ENCODE data around the gene LOXL3.

The LOXL3 gene

DNA sequence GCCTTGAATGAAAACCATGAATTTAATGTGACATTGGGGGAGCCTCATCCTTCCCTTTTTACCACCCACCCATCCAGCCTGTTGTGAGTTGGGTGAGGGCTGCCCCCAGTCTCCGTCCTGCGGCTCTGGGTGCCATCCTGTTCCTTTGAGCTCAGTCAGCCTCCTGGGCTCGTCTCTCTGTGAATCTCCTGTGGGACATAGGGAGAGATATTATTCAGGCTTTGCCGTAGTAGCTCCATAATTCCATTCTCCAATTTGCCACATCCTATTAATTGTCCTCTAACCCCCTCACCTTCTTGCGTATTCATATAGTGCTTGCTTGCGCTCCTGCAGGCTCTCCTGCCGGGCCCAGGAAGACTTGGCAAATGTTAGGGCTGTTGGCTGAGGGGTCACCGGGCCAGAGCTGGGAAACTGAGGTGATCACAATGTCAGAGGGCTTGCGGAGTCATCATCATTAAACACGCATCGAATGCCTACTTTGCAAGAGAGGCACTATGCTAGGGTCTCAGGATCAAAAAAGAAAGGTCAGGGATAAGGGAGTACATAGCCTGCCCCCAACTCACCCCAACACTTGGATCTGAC is 27.0 kb downstream of the LOXL3 start:
- DNase-seq (ENCODE audit: low read depth) = no peak

DNA sequence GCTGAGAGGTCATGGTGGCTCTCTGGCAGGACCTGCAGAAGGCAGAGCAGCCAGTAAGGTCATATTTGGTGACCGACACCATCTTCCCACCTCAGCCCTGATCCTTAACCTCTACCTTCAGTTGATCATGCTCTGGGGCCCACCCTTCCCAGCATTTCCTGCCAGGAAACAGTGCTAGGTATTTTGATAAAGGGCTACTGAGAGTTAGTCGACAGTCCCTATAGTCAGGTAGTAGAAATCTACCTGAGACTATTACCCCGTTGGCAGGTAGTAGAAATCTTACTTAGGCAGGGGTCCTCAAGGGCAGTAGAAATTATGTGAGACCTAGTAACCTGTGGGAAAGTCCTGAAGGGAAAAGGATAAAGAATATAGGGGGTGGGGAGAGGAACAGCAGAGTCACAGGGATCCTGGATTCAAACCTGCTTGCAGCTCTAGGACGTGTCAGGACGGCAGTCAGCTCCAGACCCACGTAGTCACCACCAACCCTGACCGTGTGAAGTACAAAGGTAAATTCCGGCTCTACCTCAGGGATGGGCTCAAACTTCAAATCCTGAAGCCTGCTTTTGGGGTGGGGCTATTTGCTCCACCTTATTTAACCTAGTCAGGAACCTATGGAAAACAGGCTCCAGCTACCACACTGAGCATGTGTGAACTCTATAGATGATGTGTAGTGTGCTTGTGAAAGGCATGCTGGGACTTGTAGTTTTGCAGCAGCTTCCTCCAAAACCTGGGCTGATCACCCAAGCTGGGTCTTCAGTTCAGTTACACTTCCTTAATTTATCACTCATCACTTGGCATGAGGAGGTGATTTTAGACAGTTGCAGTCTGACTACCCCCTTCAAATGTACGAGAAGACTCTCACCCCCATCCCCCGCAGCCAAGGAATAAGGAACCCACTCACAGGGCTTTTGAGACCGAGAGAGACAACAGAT is 27.8 kb downstream of the LOXL3 start, which contains the start of gene DQX1:
DQX1 (minus strand) TSS at position 515 of the 932 bp plus-strand sequence; CDS start at position 13, 502 bp downstream.
- DNase-seq (ENCODE audit: low read depth) = no peak

DNA sequence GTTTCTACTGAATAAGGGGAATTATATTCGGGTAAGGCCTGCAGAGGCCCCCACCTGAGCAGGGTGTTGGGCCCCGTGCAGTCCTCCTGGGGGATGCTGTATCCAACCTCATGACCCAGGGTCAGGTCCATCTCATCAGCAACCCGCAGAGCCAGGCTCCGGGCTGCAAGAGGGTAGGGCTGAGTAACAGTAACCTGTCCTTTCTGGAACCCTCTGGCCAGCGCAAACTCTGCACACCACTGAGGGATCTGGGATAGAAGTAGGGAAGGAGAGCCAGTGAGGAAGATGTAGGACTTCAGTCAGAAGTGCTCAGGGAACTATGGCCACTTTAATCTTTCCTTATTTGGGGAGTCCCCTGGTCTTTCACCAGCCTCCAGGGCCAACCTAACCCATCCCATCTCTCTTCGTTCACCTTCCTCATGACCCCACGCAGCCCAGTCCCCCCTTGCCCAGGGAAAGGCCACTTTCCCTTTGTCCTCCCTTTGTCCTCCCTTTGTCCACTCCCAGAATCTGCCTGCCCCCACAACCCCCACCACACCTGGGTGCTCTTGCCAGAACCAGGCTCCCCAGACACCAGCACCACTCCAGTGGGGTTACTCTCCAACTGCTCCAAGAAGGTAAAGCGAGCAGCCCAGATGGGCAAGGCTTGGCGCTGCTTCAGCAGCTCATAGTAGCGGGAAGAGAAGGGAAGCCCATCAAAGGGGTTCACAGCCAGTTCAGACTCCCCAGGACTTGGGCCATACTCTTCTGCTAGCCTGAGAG is 28.6 kb downstream of the LOXL3 start:
- DNase-seq (ENCODE audit: low read depth) = no peak

DNA sequence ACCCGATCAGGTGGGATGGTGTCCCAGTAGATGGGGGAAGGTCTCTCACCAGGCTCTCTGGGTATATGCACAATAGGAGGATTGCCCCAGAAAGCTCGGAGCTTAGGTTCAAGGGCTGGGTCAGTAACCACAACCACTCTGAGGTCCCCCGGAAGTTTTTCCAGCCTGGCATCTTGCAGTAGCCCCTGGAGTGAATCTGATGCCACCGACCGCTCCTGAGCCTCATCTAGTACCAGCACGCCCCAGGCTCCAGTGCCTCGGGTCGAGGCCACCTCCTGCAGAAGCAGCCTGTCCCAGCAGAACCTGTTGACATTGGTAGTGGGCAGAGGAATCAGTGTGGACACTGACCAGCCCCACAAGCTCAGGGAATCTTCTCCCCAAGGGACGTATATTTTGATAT is 29.7 kb downstream of the LOXL3 start:
- DNase-seq (ENCODE audit: low read depth) = no peak

DNA sequence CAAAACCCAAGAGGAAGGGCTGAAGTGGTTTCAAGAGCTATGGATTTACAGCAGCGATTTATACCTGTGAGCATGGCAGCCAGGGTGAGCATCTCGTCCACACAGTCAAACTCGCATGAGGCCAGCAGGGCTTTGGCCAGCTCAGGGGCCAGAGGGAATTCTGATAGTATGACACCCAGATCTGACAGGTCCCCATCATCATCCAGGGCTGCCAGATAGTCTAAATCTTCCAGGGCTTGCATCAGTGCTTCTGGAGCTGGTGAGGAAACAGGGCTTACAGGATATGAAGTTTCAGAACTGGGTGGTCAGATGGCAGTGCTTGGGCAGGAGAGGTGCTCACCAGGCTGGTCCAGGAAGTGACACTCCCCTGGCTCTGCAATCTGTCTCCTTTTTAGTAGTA is 31.2 kb downstream of the LOXL3 start:
- no peak for DNase-seq (ENCODE audit: low read depth)

DNA sequence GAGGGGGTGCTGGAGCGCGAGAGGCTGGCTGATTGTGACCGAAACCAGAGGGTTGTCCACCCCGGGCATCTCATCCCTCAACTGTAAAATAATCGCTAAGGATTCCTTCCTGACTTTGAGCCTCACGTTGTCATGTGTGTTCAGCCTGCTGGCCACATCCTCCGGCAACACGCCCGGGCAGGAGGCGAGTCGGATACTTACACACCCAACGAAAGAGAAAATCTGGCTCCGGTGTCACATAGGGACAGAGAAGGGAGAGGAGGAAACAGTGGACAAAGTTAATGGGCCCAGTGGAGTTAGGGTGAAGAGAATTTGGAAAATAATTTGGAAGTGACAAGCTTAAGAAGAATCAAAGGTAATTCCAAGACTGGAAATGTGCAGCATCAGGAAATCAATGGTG is 37.1 kb downstream of the LOXL3 start:
- no peak for DNase-seq (ENCODE audit: low read depth)

DNA sequence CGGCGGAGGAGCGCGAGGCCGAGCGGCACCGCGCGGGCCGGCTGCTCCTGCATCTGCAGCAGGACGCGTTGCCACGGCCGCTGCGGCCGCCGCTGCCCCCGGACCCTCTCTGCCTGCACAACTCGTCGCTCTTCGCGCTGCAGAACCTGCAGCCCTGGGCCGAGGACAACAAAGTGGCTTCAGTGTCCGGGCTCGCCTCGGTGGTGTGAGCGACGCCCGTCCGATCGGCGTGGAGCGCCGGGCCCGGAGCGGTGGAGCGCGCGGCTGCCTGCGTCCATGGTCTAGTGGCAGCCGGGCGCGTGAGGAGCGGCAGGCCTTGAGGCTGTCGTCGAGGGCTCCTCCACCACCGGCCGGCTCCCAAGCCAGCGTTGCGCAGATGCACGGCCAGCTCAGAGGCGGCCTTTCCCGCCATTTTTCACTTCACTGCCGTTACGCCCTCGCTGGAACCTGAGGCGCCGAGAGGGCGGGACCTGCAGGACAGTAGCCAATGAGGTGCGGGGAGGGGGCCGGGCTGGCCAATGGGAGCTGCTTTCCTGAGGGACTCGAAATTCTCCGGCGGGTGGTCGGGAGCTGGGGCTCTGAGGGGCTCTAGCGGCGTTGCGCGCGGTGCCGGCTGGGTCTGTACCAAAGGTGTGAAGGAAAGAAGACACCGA is 37.6 kb downstream of the LOXL3 start:
- peak; percentile 69 for DNase-seq (ENCODE audit: low read depth)

DNA sequence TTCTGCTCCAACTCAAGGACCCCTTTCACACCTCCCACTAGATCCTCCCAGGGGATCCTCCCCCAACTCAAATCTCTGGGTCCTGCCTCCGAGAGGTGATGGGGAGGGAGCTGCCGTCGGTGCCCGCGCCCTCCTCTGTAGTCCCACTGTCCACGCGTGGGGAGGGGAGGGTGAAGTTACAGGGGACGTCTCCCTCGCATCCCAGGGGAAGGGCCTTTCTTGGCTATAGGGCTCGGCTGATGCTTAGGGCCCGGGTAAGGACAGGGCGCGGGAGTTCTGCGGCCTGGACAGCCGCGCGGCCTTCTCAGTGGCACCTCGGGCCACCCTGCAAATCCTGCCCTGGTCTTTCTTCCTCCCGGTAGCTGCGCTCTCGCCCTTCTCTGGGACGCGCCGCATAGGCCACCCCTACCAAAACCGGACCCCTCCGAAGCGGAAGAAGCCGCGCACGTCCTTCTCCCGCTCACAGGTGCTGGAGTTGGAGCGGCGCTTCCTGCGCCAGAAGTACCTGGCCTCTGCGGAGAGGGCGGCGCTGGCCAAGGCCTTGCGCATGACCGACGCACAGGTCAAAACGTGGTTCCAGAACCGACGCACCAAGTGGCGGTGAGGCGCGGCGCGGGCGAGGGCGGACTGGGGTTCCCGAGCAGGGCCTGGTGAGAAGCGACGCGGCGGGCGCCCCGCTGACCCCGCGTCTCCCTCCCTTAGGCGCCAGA is 38.3 kb downstream of the LOXL3 start:
- no peak for DNase-seq (ENCODE audit: low read depth)

DNA sequence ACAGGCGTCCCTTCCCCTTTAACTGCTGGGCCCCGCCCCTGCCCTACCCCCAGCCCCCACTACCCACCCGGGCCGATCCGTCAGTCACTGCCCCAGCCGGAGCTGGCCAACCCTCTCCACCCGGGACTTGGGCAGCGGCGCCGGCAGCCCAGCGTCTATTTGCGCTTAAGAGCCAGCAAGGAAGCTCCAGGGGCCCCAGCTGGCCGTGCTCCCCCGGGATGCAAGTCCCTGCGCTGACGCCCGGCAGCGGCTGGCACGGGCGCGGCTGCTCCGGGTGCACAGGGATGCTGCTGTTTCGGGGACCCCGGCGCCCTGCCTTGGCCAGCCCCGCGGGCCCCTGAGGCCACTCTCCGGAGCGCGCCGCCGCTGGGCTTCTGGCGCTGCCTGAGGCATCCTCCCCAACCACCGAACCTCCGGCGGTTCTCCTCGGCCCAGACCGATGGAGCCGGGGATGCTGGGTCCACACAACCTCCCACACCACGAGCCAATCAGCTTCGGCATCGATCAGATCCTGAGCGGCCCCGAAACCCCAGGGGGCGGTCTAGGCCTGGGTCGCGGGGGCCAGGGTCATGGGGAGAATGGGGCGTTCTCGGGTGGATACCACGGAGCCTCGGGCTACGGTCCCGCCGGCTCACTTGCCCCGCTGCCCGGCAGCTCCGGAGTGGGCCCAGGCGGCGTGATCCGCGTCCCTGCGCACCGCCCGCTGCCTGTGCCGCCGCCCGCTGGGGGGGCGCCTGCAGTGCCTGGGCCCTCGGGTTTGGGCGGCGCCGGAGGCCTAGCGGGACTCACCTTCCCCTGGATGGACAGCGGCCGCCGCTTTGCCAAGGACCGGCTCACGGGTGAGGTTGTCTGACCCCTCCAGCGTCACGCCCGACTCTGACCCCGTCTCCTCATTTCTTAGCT is 39.1 kb downstream of the LOXL3 start, which contains the start of gene TLX2:
TLX2 (plus strand) TSS at position 83 of the 903 bp plus-strand sequence; CDS start at position 440, 357 bp downstream.
- no peak for DNase-seq (ENCODE audit: low read depth)

DNA sequence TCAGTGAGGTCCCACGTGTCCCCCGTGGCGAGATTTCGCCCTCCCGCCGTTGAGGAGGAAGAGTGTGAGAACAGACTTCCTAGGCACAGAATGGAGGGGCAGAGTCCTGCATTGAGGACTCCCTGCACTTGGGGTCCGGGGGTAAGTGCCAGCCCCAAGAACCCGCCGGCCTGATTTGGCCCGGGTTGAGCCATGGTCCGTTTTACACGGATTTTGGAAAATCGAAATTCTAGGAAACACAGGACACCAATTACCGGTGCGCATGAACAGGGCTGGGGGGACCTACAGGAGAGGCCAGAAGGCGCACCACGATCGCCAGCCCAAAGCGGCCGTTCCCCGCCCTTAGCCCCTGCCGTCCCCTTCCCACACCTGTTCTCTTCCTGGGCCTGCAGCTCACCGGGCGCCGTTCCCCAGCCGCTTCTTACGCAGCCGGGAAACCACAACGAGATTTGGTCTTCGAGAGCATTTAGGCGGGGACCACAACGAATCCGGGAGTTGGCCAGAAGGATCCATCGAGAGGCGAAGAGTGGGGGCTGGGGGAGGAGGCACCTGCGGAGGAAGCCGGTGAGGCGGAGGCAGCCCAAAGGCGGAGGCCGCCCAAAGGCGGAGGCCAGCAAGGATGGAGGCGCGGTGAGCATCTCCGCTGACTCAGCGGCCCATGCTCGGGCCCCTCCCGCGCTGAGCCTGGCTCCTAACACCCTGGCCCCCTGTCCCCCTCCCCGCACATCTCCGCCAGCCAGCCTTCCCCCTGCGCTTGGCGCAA is 40.0 kb downstream of the LOXL3 start:
- DNase-seq (ENCODE audit: low read depth) = no peak

DNA sequence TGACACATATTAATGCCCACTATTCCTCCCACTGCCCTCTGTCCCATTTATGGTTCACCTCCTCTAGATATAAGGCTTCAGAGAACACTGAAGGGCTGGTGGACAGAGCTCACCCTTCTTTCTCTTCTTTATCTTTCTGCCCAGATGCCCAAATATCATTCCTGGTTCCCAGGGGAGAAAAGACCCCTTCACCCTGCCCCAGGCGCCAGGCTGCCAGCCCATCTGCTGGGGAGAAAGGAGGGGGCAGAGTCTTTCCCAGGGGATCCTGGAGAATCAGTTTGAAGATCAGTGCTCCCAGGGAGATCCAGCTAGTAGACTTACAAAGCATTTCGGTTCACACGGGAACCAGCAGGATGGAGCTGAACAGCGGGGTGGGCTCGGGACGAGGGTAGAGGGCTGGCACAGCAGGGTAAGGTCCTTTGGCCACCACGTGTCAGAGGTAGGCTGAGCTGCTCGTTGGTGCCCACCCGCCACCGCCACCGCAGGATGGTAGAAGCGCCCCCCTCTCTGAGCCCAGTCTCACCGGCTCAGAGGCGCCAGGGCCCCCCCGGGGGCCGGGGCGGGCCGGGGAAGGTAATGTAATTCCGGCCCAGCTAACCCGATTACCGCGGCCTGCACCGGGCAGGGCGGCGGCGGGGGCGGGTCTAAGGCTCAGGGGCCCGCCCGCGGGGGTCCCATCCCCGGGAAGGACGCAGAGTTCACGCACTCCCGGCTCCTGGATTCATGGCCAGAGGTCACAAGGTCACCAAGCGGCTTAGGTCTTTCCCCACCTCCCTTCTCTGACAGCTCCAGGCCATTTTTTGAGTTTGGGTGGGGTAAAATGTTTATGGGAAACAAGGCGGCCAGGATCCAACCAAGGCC is 40.8 kb downstream of the LOXL3 start:
- DNase-seq (ENCODE audit: low read depth) = no peak

DNA sequence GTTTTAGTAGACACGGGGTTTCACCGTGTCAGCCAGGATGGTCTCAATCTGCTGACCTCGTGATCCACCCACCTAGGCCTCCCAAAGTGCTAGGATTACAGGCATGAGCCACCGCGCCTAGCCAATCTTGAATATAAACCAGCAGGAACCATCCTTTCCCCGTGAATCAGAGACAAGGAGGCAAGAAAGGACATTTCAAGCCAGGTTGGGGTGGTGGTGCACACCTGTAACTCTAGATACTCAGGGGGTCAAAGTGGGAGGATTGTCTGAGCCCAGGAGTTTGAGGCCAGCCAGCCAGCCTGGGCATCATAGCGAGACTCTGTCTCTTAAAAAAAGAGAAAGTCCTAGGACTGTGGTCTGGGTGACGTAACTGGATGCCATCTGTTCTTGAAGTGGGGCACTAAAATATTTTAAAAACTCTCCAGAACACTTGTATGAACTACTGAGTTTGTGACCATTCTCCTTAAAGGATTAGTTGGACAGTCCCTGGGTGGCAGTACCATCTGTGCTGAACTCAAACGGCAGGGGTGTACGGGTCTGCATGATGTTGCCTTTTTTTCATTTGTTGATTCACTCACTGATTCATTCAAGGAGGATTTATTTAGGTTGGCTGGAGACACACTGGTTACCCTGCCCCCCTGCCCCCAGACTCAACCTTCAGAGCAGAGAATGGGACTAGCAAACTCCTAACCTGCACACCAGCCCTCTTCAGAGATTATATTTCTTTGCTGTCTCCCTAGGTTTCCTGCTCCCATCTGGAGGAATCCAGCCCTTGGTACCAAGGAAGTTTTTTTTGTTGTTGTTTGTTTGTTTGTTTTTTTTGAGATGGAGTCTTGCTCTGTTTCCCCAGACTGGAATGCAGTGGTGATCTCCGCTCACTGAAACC is 42.4 kb downstream of the LOXL3 start:
- DNase-seq (ENCODE audit: low read depth) = no peak

DNA sequence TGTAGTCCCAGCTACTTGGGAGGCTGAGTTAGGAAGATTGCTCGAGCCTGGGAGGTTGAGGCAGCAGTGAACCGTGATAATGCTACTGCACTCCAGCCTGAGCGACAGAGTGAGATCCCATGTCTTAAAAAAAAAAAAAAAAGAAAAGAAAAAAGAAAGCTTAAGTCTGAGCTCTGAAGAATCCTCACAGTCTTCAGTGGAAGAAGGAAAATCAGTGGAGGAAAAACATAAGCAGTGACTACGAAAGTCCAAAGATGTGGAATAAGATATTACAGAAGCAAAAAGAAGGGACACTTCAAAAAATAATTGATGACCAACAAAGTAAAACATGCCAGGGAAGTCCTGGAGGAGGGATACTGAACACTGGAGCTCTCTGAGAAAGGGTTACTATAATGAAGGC is 43.5 kb downstream of the LOXL3 start:
- DNase-seq (ENCODE audit: low read depth) = no peak

DNA sequence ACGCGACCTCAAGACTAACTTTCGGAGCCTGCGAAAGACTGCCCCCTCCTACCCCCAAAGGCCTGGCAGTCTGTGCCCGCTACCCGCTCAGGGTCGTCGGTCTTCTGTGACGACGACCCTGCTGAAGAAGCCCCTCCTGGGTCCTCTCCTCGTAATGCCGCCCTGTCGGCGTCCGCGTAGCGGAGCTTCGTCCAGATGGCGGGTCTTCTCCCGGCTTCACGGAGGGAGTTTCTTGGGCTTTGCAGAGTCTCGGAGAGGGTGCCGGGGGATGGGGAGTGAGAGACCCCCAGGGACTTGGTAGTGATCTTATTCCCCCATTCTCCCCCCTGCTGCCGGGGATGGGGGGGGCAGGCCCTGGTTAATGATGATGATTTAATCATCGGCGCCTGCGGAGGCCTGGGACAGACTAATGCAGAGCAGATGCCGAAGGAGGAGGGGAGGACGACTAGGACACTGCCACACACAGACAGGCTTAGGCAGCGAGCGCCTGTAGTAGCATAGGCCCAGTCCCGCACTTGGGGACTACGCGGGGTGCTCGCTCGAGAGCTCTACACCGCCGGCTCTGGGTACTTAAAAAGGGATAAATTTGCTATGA is 45.7 kb downstream of the LOXL3 start:
- DNase-seq (ENCODE audit: low read depth) = no peak

DNA sequence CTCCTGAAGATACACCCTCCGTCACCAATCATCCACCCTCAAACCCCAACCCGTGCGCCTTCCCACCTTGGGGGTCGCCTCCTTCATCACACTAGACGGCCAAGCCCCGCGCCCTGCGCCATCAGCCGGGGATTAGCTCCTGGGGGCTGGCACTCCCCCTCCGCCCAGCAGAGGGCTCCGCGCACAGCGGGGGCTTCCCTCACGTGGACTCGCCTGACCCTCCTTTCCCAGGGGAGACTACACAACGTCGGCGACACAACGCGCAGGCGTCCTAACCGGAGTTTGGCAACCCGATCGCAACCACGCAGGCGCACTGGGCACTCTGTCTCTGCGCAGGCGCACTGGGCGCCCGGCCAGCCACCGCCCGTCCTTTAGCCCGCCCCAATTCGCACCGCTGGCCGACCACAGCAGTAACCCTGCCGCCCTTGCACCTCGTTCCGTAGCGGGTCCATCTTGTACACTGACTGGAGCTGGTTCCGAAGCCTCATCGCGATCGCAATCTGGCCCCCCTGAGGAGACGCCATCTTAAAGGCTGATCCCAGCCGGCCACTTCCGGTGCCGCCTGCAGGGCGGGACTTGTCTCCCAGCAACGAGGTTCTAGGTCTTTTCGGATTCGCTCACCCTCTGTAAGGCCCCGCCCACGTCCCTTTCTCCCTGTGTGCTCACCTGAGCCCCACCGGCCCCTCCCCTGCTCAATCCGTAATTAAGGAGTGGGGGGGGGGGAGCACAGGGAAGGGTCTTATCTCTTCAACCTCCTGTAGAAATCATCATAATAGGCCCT is 46.4 kb downstream of the LOXL3 start, which contains the start of gene PCGF1:
PCGF1 (minus strand) TSS at position 551 of the 781 bp plus-strand sequence; CDS start at position 524, 27 bp downstream.
- DNase-seq (ENCODE audit: low read depth) = peak; percentile 99
